GM18909 (cell line): ENCODE measurements around the gene TRNAU1AP.
A peak's percentile ranks its signal among the peaks of the same experiment; 100 is the strongest.
"Not testable (repeated sequence)": the region's sequence is repeated elsewhere in the genome, so short reads cannot be mapped to it uniquely, and the experiment has no call there.

Experiments used
- ATAC-seq: cut with Tn5 transposase; IDR thresholded peaks from one replicate; pipeline ENCODE4 v1.9.1; 2021; ENCODE audit warnings: mild to moderate bottlenecking; ENCODE audit not compliant: unreplicated experiment, poor library complexity

TRNAU1AP gene

DNA sequence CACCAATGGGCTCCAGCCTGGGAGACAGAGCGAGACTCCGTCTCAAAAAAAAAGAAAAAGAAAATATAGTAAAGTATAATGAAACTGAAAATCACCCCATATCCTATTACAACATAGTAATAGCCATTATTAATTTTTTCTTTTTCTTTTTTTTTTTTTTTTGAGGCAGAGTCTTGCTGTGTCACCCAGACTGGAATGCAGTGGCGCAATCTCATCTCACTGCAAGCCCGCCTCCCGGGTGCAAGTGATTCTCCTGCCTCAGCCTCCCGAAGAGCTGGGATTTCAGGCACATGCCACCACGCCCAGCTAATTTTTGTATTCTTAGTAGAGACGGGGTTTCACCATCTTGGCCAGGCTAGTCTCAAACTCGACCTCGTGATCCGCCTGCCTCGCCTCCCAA is 20.0 kb downstream of the TRNAU1AP start:
- ATAC-seq, result not testable (repeated sequence)

- ATAC-seq, result no peak
These were observed 20.7 kb downstream of the TRNAU1AP start for GRCh38 chr1:28573564-28573963.

DNA sequence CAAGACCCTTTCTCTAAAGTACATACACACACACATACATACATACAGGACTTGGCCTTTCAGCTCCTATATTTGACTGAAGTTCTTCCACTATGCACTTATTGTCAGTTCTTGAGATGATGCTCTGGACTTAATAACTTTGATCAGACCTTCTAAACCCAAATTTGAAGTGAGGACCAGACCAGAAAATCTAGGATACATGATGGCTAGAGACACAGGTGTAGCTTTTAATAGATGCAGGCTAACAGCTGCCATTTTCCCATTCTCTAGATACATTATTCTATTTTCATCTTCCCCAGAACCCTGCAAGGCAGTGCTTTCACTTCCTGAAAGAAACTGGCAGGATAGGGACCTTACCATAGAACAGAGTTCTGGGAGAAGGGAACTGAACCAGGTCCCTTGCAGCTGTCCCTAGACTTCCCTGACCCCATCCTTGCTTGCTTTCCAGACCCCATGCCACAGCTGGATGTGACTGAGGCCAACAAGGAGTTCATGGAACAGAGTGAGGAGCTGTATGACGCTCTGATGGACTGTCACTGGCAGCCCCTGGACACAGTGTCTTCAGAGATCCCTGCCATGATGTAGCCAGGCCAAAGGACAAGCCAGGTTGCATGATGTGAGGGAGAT is 24.3 kb downstream of the TRNAU1AP start:
- ATAC-seq, result no peak

GRCh38 chr1:28577738-28578536 is 25.1 kb downstream of the TRNAU1AP start:
- no peak for ATAC-seq

DNA sequence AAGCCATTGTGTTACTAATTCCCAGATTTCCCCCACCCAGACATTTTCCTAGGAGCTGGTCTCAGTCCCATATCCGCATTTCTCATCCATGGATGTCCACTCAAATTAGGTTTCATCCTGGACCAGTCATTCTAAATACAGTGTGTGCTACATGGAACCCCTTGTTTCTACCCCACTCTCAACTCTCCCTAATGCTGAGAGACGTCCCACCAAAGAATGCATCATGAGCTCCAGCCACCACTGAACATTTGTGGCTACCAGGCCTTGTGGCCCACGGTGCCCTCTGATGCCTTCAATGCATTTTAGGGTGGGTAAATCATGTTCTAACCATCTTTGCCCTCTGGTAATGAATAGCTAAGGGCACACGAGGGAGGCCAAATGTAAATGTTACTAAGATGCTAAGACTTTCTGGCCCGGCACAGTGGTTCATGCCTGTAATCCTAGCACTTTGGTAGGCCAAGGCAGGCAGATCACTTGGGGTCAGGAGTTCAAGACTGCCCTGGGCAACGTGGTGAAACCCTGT is 25.9 kb downstream of the TRNAU1AP start:
- ATAC-seq, result no peak

- ATAC-seq, result no peak
These were observed 26.5 kb downstream of the TRNAU1AP start for GRCh38 chr1:28579401-28579800.

DNA sequence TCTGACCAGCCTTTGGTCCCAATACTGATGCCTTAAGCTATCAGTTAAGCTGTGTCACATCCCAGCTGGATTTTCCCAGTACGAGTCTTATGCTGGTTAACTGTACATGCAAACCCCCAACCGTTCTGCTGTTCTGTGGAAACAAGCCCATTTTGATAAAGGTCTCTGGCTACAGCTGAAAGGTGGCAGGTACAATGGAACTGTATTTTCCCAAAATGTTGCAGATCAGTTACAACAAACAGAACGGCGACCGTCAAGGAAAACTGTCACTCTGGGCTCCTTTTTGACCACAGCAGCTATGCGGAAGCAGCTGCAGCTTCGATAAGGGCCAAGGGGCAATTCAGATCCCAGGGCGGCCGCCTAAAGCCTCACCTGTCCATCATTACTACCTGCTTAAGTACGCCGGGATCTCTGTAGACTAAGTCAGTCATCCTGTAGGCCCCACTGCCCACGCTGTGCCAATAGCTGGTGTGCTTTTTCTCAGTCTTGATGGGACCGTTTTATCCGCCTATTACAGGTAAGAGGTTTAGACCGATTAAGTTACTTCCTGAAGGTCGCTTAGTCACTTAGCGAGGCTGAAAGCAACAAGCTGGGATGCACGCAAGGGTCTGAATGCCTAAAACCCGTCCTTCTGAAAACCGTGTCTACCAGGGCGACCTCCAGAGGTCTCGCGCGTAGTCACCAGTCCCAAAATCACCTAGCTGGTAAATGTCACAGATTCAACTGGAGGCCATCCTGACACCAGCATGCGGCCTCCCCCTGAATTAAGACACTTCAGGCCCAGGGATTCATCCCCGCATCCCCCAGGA is 28.0 kb downstream of the TRNAU1AP start:
- ATAC-seq, result peak; percentile 5

- ATAC-seq, result peak; percentile 87
These were observed 28.8 kb downstream of the TRNAU1AP start for GRCh38 chr1:28581531-28582247.

GRCh38 chr1:28582248-28582615 is 29.3 kb downstream of the TRNAU1AP start:
- no peak for ATAC-seq

DNA sequence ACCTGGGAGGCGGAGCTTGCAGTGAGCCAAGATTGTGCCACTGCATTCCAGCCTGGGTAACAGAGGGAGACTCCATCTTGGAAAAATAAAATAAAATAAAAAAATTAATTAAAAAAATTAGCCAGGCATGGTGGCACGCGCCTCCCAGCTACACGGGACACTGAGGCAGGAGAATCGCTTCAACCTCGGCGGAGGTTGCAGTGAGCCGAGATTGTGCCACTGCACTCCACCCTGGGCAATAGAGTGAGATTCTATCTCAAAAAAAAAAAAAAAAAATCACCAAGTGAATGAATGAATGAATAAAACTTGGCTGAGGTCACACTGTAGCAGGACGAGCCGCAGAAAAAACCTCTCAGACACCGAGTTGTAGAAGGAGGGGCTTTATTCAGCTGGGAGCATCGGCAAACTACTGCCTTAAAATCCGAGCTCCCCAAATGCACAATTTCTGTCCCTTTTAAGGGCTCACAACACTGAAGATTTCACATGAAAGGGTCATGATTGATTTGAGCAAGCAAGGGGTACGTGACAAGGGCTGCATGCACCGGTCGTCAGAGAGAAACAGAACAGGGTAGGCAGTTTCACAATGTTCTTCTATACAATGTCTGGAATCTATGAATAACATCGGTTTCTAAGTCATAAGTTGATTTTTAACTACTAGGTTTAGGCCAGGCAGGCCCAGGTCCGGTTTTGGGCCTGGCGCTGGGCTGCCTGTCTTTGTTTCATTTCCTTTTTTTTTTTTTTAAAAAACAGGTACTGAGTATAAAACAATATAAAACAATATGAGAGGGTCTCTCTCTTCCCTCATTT is 33.9 kb downstream of the TRNAU1AP start:
- ATAC-seq, result not testable (repeated sequence)

DNA sequence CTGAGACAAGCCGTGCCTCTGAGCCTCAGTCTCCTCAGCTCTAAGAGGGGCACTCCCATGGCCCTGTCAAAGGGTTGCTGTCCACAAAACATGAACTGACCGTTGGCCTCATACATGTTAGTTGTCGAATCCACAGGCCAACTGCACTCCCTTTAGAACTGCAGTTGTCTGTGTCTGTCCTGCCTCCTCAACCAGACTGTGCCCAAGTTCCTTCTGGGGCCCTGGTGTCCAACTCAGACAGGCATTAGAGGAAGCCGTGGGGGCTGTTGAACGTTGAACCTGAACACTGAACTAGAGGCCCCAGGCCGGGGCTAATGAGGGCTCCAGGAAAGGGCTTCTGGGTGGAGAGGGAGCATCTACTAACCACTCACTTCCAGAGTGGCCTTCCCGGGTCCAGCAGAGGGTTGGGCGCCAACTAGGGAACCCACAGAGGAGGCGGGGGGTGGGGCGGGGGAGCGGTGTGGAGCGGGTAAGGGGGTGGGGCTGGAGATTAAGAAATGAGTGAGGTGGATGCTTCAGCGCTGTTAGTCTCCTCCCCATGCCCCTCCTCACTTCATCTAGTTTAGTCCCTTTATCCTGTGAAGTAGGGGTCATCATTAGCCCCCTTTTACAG is 38.9 kb downstream of the TRNAU1AP start, which contains the start of gene RAB42:
Gene RAB42, plus strand, starts transcription at position 558 of the 613 bp plus-strand sequence. CDS start 247 bp downstream, outside the sequence.
- peak; percentile 61 for ATAC-seq

DNA sequence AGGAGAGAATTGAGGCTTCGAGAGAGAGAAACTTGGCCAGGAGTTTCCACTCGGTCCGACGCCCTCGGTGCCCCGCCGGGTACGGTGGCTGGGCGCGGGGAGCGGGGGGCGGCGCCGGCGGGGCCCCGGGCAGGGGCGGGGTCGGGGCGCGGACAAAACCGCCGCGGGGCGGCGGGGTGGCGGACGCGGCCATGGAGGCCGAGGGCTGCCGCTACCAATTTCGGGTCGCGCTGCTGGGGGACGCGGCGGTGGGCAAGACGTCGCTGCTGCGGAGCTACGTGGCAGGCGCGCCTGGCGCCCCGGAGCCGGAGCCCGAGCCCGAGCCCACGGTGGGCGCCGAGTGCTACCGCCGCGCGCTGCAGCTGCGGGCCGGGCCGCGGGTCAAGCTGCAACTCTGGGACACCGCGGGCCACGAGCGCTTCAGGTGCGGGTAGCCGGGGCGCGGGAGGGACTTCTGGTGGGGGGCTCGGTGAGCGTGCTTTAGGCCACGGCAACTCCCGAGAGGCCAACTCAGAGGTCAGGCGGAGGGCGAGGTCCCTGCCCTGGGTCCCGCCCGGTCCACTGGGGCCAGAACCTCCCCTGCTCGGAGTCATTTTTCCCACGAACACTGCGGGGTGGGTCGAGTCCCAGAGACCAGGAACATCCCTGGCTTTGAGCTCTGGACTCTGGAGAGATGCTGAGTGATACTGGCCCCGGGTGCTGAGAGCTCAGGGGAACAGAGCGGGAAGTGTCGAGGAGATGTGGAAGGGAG is 39.6 kb downstream of the TRNAU1AP start:
- peak; percentile 55 for ATAC-seq

DNA sequence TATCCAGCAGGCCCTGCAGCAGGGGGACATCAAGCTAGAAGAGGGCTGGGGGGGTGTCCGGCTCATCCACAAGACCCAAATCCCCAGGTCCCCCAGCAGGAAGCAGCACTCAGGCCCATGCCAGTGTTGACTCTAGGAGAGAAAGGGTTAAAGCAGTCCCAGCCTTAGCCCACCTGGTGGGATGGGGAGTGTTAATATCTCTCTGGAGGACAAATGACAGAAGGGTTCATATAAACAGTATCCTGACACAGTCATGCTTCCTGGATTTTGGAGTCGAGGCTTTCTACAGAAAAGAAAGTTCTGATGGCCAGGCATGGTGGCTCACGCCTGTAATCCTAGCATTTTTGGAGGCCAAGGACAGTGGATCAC is 41.1 kb downstream of the TRNAU1AP start:
- not testable (repeated sequence) for ATAC-seq

DNA sequence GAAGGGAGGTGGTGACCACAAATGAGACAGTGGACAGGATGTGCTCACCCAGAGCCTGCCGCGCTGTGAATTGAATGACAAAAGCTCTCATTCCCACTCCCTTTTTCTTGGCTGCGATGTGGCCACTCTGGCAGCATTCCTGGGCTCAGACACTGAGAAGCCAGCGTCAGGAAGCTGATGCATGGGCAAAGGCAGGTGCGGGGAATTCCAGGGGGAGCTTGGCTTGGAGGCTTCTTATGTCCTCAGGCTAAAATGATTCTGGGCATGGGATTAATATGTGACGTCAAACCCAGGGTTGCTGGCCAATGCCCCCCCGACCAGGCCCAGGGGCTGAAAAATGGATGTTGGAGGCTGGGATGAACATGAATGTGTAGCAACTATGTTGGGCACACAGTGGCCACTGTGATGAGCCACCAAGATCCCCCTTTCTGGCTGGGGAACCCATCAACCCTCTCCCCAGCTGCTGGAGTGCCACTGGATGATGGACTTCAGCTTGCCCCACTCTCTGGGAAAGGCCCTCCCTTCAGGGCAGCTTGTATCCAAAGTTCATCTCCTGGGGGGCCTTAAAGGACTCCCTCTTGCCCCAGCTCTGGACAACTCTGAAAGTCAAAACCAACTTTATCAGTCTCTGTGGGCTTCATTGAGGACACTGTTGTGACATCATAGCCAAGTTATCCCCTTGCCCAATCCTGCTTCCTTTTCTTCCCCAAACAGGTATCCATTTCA is 42.0 kb downstream of the TRNAU1AP start:
- ATAC-seq, result not testable (repeated sequence)

- ATAC-seq, result no peak
These were observed 42.7 kb downstream of the TRNAU1AP start for GRCh38 chr1:28595412-28596191.

DNA sequence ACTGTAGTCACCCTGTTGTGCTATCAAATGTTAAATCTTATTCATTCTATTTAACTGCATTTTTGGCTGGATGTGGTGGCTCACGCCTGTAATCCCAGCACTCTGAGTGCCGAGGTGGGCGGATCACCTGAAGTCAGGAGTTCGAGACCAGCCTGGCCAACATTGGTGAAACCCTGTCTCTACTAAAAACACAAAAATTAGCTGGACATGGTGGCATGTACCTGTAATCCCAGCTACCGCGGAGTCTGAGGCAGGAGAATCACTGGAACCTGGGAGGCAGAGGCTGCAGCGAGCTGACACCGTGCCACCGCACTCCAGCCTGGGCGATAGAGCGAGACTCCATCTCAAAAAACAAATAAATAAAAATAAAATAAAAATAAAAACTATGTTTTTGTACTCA is 43.4 kb downstream of the TRNAU1AP start:
- not testable (repeated sequence) for ATAC-seq

GRCh38 chr1:28601696-28602095 is 48.8 kb downstream of the TRNAU1AP start:
- no peak for ATAC-seq
